GM12878 (cell line): ENCODE results near the gene SLC13A3. TPM values are rescaled to one million over a fixed set of nuclear protein-coding genes. Genes with fewer than 3 reads are reported as not detected.

Source experiments
- ATAC-seq: fragments of 200-7000 bp; cut with Tn5 transposase; 3 replicates; pipeline ENCODE4 v1.9.1; 2020; ENCODE audit warnings: mild to moderate bottlenecking, moderate library complexity
- BruUV-seq: library from RNA; stranded (reverse); fragments of 400-500 nt; replicated peaks from 2 replicates; lab custom pipeline; 2021; lab: Mats Ljungman, UMichigan
- CTCF ChIA-PET: fragments of 300-600 bp; sonication (Branson Sonifier 250); formaldehyde crosslinking; extraction: SDS; loops from one replicate; lab custom pipeline; 2021; ENCODE audit warnings: inconsistent platforms; lab: Yijun Ruan, JAX
- POLR2A ChIA-PET: fragments of 350-600 bp; formaldehyde crosslinking; extraction: SDS; loops from one replicate; lab custom pipeline; 2021; ENCODE audit warnings: inconsistent platforms; lab: Charles Lee
- RAD21 ChIA-PET: fragments of 300-600 bp; sonication (Branson Sonifier 250); formaldehyde crosslinking; loops from one replicate; lab custom pipeline; 2023; ENCODE audit warnings: antibody characterized with exemption; ENCODE audit not compliant: unreplicated experiment; lab: Charles Lee
- SMC1A ChIA-PET: fragments of 300-600 bp; sonication (Branson Sonifier 250); formaldehyde crosslinking; loops from one replicate; lab custom pipeline; 2023; ENCODE audit not compliant: unreplicated experiment, uncharacterized antibody; lab: Charles Lee
- DNase-seq: peaks from one replicate; pipeline ENCODE4 v3.0.0-alpha.2; 2011; ENCODE audit warnings: low read depth, low spot score
- FAIRE-seq: peaks from 3 replicates; lab custom pipeline; 2011; peaks lifted over from hg19 to GRCh38; lab: Jason Lieb, UNC
- H2AFZ ChIP-seq: 2 replicates; pipeline ENCODE4 v1.6.0; 2011; ENCODE audit warnings: low read depth, low read length, control low read depth; ENCODE audit not compliant: control insufficient read depth
- H3K27ac ChIP-seq: 2 replicates; pipeline ENCODE4 v1.5.1; 2011; ENCODE audit warnings: control low read depth; ENCODE audit not compliant: control insufficient read depth, insufficient read depth
- H3K27me3 ChIP-seq, 2 experiments: replicated peaks in 1 of 2; 2 replicates each; pipeline versions ENCODE4 v1.6.0 to v1.6.1; 2011; ENCODE audit warnings: low read length in 1 of 2; ENCODE audit not compliant: control insufficient read depth in 2 of 2, insufficient read depth in 2 of 2
- H3K36me3 ChIP-seq, 2 experiments: 2 replicates each; pipeline ENCODE4 v1.5.1; 2011; ENCODE audit warnings: low read length in 1 of 2; ENCODE audit not compliant: control insufficient read depth in 2 of 2, insufficient read depth in 2 of 2
- H3K4me1 ChIP-seq: 2 replicates; pipeline ENCODE4 v1.6.1; 2011; ENCODE audit warnings: mild to moderate bottlenecking, low read length, moderate library complexity, mixed read lengths; ENCODE audit not compliant: control insufficient read depth, insufficient read depth
- H3K4me2 ChIP-seq: 2 replicates; pipeline ENCODE4 v1.6.0; 2011; ENCODE audit warnings: control low read depth; ENCODE audit not compliant: control insufficient read depth, insufficient read depth
- H3K4me3 ChIP-seq: fragments of 200-600 bp; sonication (generic); 2 replicates; pipeline ENCODE4 v1.5.1; 2016
- H3K79me2 ChIP-seq: 2 replicates; pipeline ENCODE4 v1.6.0; 2011; ENCODE audit warnings: low read length; ENCODE audit not compliant: control insufficient read depth, insufficient read depth
- H3K9ac ChIP-seq: 2 replicates; pipeline ENCODE4 v1.8.0; 2011; ENCODE audit warnings: low read length, control low read depth, mixed read lengths; ENCODE audit not compliant: control insufficient read depth, insufficient read depth
- H3K9me3 ChIP-seq: replicated peaks from 3 replicates; pipeline ENCODE4 v1.5.1; 2011; ENCODE audit warnings: mild to moderate bottlenecking, low read length; ENCODE audit not compliant: control insufficient read depth, insufficient read depth
- H4K20me1 ChIP-seq: 2 replicates; pipeline ENCODE4 v1.6.0; 2011; ENCODE audit not compliant: control insufficient read depth, insufficient read depth
- CTCF ChIP-seq, 3 experiments: IDR thresholded peaks in 2 of 3; conservative IDR thresholded peaks in 1 of 3; 2 replicates each; pipeline ENCODE4 v1.5.1; 2011; ENCODE audit warnings: low read depth in 3 of 3, low read length in 3 of 3, mild to moderate bottlenecking in 3 of 3, control low read depth in 2 of 3, moderate library complexity in 2 of 3, inconsistent platforms in 1 of 3, mixed read lengths in 1 of 3; ENCODE audit not compliant: control insufficient read depth in 2 of 3, insufficient read depth in 1 of 3; ENCODE audit errors: extremely low read depth in 1 of 3
- EED ChIP-seq: sonication (generic); IDR thresholded peaks from 2 replicates; pipeline ENCODE4 v1.6.1; 2016; ENCODE audit warnings: antibody characterized with exemption, low read depth
- HDGF ChIP-seq: fragments of 450-650 bp; IDR thresholded peaks from 2 replicates; pipeline ENCODE4 v1.6.1; 2016; ENCODE audit warnings: antibody characterized with exemption
- RAD21 ChIP-seq: IDR thresholded peaks from 2 replicates; pipeline ENCODE4 v1.6.1; 2011; ENCODE audit warnings: mild to moderate bottlenecking, low read depth, low read length, moderate library complexity; ENCODE audit not compliant: insufficient read depth
- SMC3 ChIP-seq: IDR thresholded peaks from 2 replicates; pipeline ENCODE4 v1.6.1; 2011; ENCODE audit warnings: low read length, improper control_type of control experiment, borderline replicate concordance
- ZBTB40 ChIP-seq: fragments of 450-650 bp; IDR thresholded peaks from 2 replicates; pipeline ENCODE4 v1.6.1; 2016; ENCODE audit warnings: mild to moderate bottlenecking, moderate library complexity, borderline replicate concordance
- WGBS: methylation state at CpG from one replicate; pipeline ENCODE4 v1.1.6; 2016; ENCODE audit warnings: low lambda C conversion rate; ENCODE audit not compliant: insufficient replicate concordance, insufficient coverage; ENCODE audit errors: missing lambda C conversion rate; 5-methylcytosine and 5-hydroxymethylcytosine counted together
- in situ Hi-C: fragments of 300-500 bp; cut with MboI; formaldehyde crosslinking; loops from 9 replicates; pipeline ENCODE4 v1.14.3; 2018; ENCODE audit warnings: mixed read lengths
- intact Hi-C: fragments of 100-400 bp; cut with micrococcal nuclease; formaldehyde crosslinking; loops from one replicate; pipeline ENCODE4 v1.14.2; 2022; ENCODE audit not compliant: unreplicated experiment
- polyA plus RNA-seq, 11 experiments: library from polyadenylated mRNA; depleted of rRNA in 4 of 11; unstranded in 6 of 11; stranded (reverse) in 5 of 11; fragments of >200 nt; fragmentation: Nextera tagmentation in 4 of 11; fragmentation: Illumina TruSeq in 1 of 11; extraction: Ambion mirVana in 4 of 11; extraction: Trizol in 1 of 11; gene quantifications; 1 replicate in 1 of 11; 2 replicates in 10 of 11; pipeline versions ENCODE4 v1.2.1 to v1.2.3, GENCODE V29; 2011 to 2016; ENCODE audit warnings: inconsistent platforms in 2 of 11, missing spikeins in 2 of 11, low read depth in 1 of 11
- total RNA-seq, 4 experiments: library from RNA; depleted of rRNA in 3 of 4; stranded (reverse); fragments of >200 nt in 3 of 4; fragmentation: Illumina TruSeq in 1 of 4; extraction: Trizol in 1 of 4; gene quantifications; 2 replicates each; pipeline versions ENCODE4 v1.2.1 to v1.2.3, GENCODE V29; 2013 to 2021

Gene SLC13A3
- total and polyA plus RNA-seq, 10 of the 15 experiments (the other 5 are each of a cell fraction or from before 2014, with no cell fraction given), result 0.03 to 0.76 (median 0.07) TPM; not detected in 4

- TF ChIP-seq EED, result peak; percentile 89
Measured at GRCh38 chr20:46545077-46545826, 106.0 kb downstream of the SLC13A3 start (continued).

GRCh38 chr20:46544576-46544975 lies 106.7 kb downstream of the SLC13A3 start:
- no peak overlapping the region for H3K9ac ChIP-seq
- no peaks in the 10 kb centered on the region; the same call in 2 of the 3 replicates for H3K9me3 ChIP-seq
- 75% methylated on average over 3 of the region's 3 CpGs for WGBS
- ChIA-PET CTCF (interaction anchor here (0.6 to 2.7 kb wide), 20 partner anchors 10 to 208 kb away, joined by 3 to 12 read pairs (median 4); partner anchors contain the start of gene TP53RK), RAD21 (interaction anchor here (1.0 to 1.7 kb wide), 6 partner anchors 11 to 142 kb away, joined by 3 to 19 read pairs (median 4); no protein-coding TSS in a partner anchor), POLR2A (no interaction called here), SMC1A (interaction anchor here (0.5 to 1.8 kb wide), 14 partner anchors 11 to 592 kb away, joined by 3 to 12 read pairs (median 4); partner anchors contain the start of gene TP53RK)
- H4K20me1 ChIP-seq, result no peaks in the 10 kb centered on the region
- FAIRE-seq, result no peak
- no peaks in the 10 kb centered on the region for H3K79me2 ChIP-seq
- H3K27me3 ChIP-seq, result no peaks in the 10 kb centered on the region
- in situ Hi-C loops (no loop called here), intact Hi-C loops (loop anchor here (5.0 kb wide), 1 partner anchor 138 kb away; no protein-coding TSS in a partner anchor)
- ATAC-seq, result no peak
- TF ChIP-seq SMC3 (peak; percentile 41; the same call in 1 of the 2 replicates), CTCF (IDR thresholded peaks at IDR 0.05 in 2 of 3, conservative IDR thresholded peaks at IDR 0.05 in 1 of 3; ENCODE audit: control insufficient read depth in 2 of 3, extremely low read depth in 1 of 3, insufficient read depth in 1 of 3, low read depth in 3 of 3, low read length in 3 of 3) (peak in 2 of 3 experiments; percentile 30 to 31; a peak in 3 of 6 replicates), RAD21 (peak; percentile 70), ZBTB40 (peak; percentile 43; the same call in 1 of the 2 replicates), HDGF (no peak)
- no peak overlapping the region for H3K4me3 ChIP-seq
- no peak overlapping the region; the same call in 1 of the 2 replicates for H3K27ac ChIP-seq
- H2AFZ ChIP-seq, result no peak overlapping the region
- H3K36me3 ChIP-seq, result no peaks in the 10 kb centered on the region
- no TSS peak for BruUV-seq
- H3K4me2 ChIP-seq, result peak overlapping the region; percentile 84
- no peak for DNase-seq
- H3K4me1 ChIP-seq, result peaks cover 25% of the 10 kb centered on the region
